HepG2 (cell line): ENCODE results near the gene ITPR1. TPM values are rescaled to one million over a fixed set of nuclear protein-coding genes. Genes with fewer than 3 reads are reported as not detected.

Experiments used
- ATAC-seq: fragments of 200-7000 bp; cut with Tn5 transposase; 3 replicates; pipeline ENCODE4 v1.9.1; 2020; ENCODE audit warnings: mild to moderate bottlenecking, moderate library complexity
- BruUV-seq: library from RNA; stranded (reverse); fragments of 400-500 nt; replicated peaks from 2 replicates; lab custom pipeline; 2021; lab: Mats Ljungman, UMichigan
- CTCF ChIA-PET: fragments of 300-600 bp; formaldehyde crosslinking; extraction: SDS; loops from one replicate; lab custom pipeline; 2021; ENCODE audit warnings: low total read pairs, inconsistent platforms, low intra/inter-chr PET ratio; lab: Yijun Ruan, JAX
- POLR2A ChIA-PET: fragments of 350-600 bp; sonication (Branson Sonifier 250); formaldehyde crosslinking; loops from one replicate; lab custom pipeline; 2020; ENCODE audit warnings: antibody characterized with exemption, inconsistent platforms; lab: Yijun Ruan, JAX
- DNase-seq: peaks from one replicate; pipeline ENCODE4 v3.0.0-alpha.2; 2015; ENCODE audit warnings: low spot score
- FAIRE-seq: peaks from 3 replicates; lab custom pipeline; 2011; peaks lifted over from hg19 to GRCh38; lab: Jason Lieb, UNC
- H2AFZ ChIP-seq: one replicate; pipeline ENCODE4 v1.6.1; 2011; ENCODE audit warnings: low read length, inconsistent platforms
- H3K27ac ChIP-seq: fragments of 300-600 bp; 3 replicates; pipeline ENCODE4 v1.8.0; 2011; ENCODE audit warnings: mixed run types, mild to moderate bottlenecking, mixed read lengths, low read length, inconsistent platforms; ENCODE audit not compliant: insufficient read depth; ENCODE audit errors: extremely low read length
- H3K27me3 ChIP-seq, 2 experiments: fragments of 200-600 bp in 1 of 2; 2 replicates in 1 of 2; 3 replicates in 1 of 2; pipeline versions ENCODE4 v1.6.0 to v1.8.0; 2011; ENCODE audit warnings: low read length in 2 of 2, mild to moderate bottlenecking in 2 of 2, moderate library complexity in 2 of 2, inconsistent platforms in 1 of 2; ENCODE audit not compliant: insufficient read depth in 2 of 2, control insufficient read depth in 1 of 2
- H3K36me3 ChIP-seq, 2 experiments: fragments of 200-600 bp in 1 of 2; replicated peaks in 1 of 2; 2 replicates in 1 of 2; 3 replicates in 1 of 2; pipeline versions ENCODE4 v1.5.1 to v1.8.0; 2011; ENCODE audit warnings: low read length in 2 of 2, inconsistent platforms in 1 of 2; ENCODE audit not compliant: insufficient read depth in 2 of 2, control insufficient read depth in 1 of 2
- H3K4me1 ChIP-seq: 2 replicates; pipeline ENCODE4 v1.5.1; 2012; ENCODE audit warnings: low read length, inconsistent platforms; ENCODE audit not compliant: insufficient read depth
- H3K4me2 ChIP-seq: 2 replicates; pipeline ENCODE4 v1.6.0; 2011; ENCODE audit warnings: low read depth, low read length, inconsistent platforms
- H3K4me3 ChIP-seq, 3 experiments: fragments of 200-600 bp in 1 of 3; sonication (generic), shearing (Covaris generic) in 1 of 3; replicated peaks in 1 of 3; 2 replicates each; pipeline ENCODE4 v1.5.1; 2011 to 2016; ENCODE audit warnings: low read length in 3 of 3, inconsistent platforms in 2 of 3, low read depth in 2 of 3, mild to moderate bottlenecking in 2 of 3, control low read depth in 1 of 3, mixed read lengths in 1 of 3; ENCODE audit not compliant: insufficient read depth in 1 of 3
- H3K79me2 ChIP-seq: one replicate; pipeline ENCODE4 v1.6.1; 2011; ENCODE audit warnings: low read length, inconsistent platforms; ENCODE audit not compliant: insufficient read depth
- H3K9ac ChIP-seq: 2 replicates; pipeline ENCODE4 v1.6.0; 2011; ENCODE audit warnings: mild to moderate bottlenecking, low read depth, low read length, inconsistent platforms; ENCODE audit not compliant: insufficient read depth
- H3K9me3 ChIP-seq: 2 replicates; pipeline ENCODE4 v1.5.1; 2012; ENCODE audit warnings: mild to moderate bottlenecking, low read length
- H4K20me1 ChIP-seq: 2 replicates; pipeline ENCODE4 v1.6.0; 2011; ENCODE audit warnings: inconsistent platforms, mild to moderate bottlenecking, low read length, moderate library complexity; ENCODE audit not compliant: insufficient read depth
- ARID3A ChIP-seq: IDR thresholded peaks from 2 replicates; pipeline ENCODE4 v1.6.1; 2012; ENCODE audit warnings: low read depth, low read length, improper control_type of control experiment
- CC2D1A ChIP-seq: sonication (generic); formaldehyde crosslinking; IDR thresholded peaks from 2 replicates; pipeline ENCODE4 v1.8.1; 2023; ENCODE audit warnings: mild to moderate bottlenecking, missing genetic modification reagents
- FLYWCH1 ChIP-seq: sonication (generic); formaldehyde crosslinking; IDR thresholded peaks from 2 replicates; pipeline ENCODE4 v1.8.1; 2023; ENCODE audit warnings: mild to moderate bottlenecking, missing genetic modification reagents
- GLI4 ChIP-seq: sonication (generic); formaldehyde crosslinking; IDR thresholded peaks from 2 replicates; pipeline ENCODE4 v1.5.1; 2020; ENCODE audit warnings: missing genetic modification reagents, mild to moderate bottlenecking, moderate library complexity, borderline replicate concordance
- GMEB2 ChIP-seq: IDR thresholded peaks from 2 replicates; pipeline ENCODE4 v1.6.1; 2016; ENCODE audit warnings: missing biosample characterization, missing genetic modification reagents, low read depth
- GTF2F1 ChIP-seq: fragments of 150-350 bp; IDR thresholded peaks from 2 replicates; pipeline ENCODE4 v1.6.1; 2014; ENCODE audit warnings: low read length
- MAZ ChIP-seq, 2 experiments: sonication (generic) in 1 of 2; formaldehyde crosslinking in 1 of 2; IDR thresholded peaks; 2 replicates each; pipeline versions ENCODE4 v1.5.0 to v1.6.1; 2012 to 2020; ENCODE audit warnings: low read depth in 2 of 2, mild to moderate bottlenecking in 2 of 2, borderline replicate concordance in 1 of 2, improper control_type of control experiment in 1 of 2, low read length in 1 of 2, missing genetic modification reagents in 1 of 2, moderate library complexity in 1 of 2
- NR2F2 ChIP-seq: IDR thresholded peaks from 2 replicates; pipeline ENCODE4 v1.6.1; 2012; ENCODE audit warnings: low read depth, inconsistent platforms, borderline replicate concordance
- POLR2AphosphoS2 ChIP-seq: IDR thresholded peaks from 2 replicates; pipeline ENCODE4 v1.6.1; 2011; ENCODE audit warnings: low read depth, low read length, improper control_type of control experiment
- REL ChIP-seq: sonication (generic); formaldehyde crosslinking; conservative IDR thresholded peaks from 2 replicates; pipeline ENCODE4 v1.8.0; 2022; ENCODE audit warnings: mild to moderate bottlenecking, missing genetic modification reagents, moderate library complexity
- RXRA ChIP-seq: sonication (generic); formaldehyde crosslinking; IDR thresholded peaks from 2 replicates; pipeline ENCODE4 v1.5.1; 2020; ENCODE audit warnings: missing genetic modification reagents
- SYNCRIP ChIP-seq: fragments of 200-400 bp; formaldehyde crosslinking; IDR thresholded peaks from 2 replicates; pipeline ENCODE4 v1.6.1; 2018; ENCODE audit warnings: mild to moderate bottlenecking, low read depth, low read length; ENCODE audit not compliant: insufficient read depth
- TEAD3 ChIP-seq: optimal IDR thresholded peaks from 2 replicates; pipeline ENCODE3; 2016; ENCODE audit warnings: borderline replicate concordance
- ZMYM2 ChIP-seq: sonication (generic); formaldehyde crosslinking; IDR thresholded peaks from 2 replicates; pipeline ENCODE4 v1.8.0; 2022; ENCODE audit warnings: mild to moderate bottlenecking, missing genetic modification reagents
- ZNF124 ChIP-seq: sonication (generic); formaldehyde crosslinking; IDR thresholded peaks from 2 replicates; pipeline ENCODE4 v1.4.0; 2020; ENCODE audit warnings: missing genetic modification reagents
- ZNF343 ChIP-seq: sonication (generic); formaldehyde crosslinking; IDR thresholded peaks from 2 replicates; pipeline ENCODE4 v1.4.0; 2020; ENCODE audit warnings: mild to moderate bottlenecking, missing genetic modification reagents
- ZNF547 ChIP-seq: sonication (generic); formaldehyde crosslinking; IDR thresholded peaks from 2 replicates; pipeline ENCODE4 v1.5.1; 2020; ENCODE audit warnings: mild to moderate bottlenecking, missing genetic modification reagents
- ZNF737 ChIP-seq: sonication (generic); formaldehyde crosslinking; IDR thresholded peaks from 2 replicates; pipeline ENCODE4 v1.5.0; 2020; ENCODE audit warnings: missing genetic modification reagents, mild to moderate bottlenecking, borderline replicate concordance
- WGBS: methylation state at CpG from one replicate; pipeline ENCODE4 v1.1.6; 2017; ENCODE audit warnings: low lambda C conversion rate; 5-methylcytosine and 5-hydroxymethylcytosine counted together
- in situ Hi-C: cut with HindIII; loops from 2 replicates; pipeline ENCODE4 v1.10.0; 2017; ENCODE audit warnings: low pct_unique_long_range_greater_than_20kb; ENCODE audit not compliant: extremely low pct_ligation_motif_present
- intact Hi-C: fragments of 100-400 bp; cut with micrococcal nuclease; formaldehyde crosslinking; loops from one replicate; pipeline ENCODE4 v1.10.0; 2022; ENCODE audit not compliant: unreplicated experiment
- polyA plus RNA-seq, 8 experiments: library from polyadenylated mRNA; depleted of rRNA in 3 of 8; stranded (reverse) in 7 of 8; unstranded in 1 of 8; fragments of >200 nt; fragmentation: Illumina TruSeq in 4 of 8; extraction: Trizol in 4 of 8; gene quantifications; 2 replicates each; pipeline versions ENCODE4 v1.2.1 to v1.2.3, GENCODE V29; 2011 to 2016; ENCODE audit warnings: low read depth in 4 of 8, missing spikeins in 1 of 8, mixed read lengths in 1 of 8; ENCODE audit not compliant: insufficient read depth in 1 of 8
- total RNA-seq, 5 experiments: library from RNA; depleted of rRNA; stranded (reverse); fragments of >200 nt; fragmentation: Illumina TruSeq; extraction: Trizol; gene quantifications; 2 replicates each; pipeline ENCODE4 v1.2.3, GENCODE V29; 2016; ENCODE audit warnings: low read depth in 1 of 5
- TF ChIP-seq, protein P1 (sequence below): sonication (generic); formaldehyde crosslinking; IDR thresholded peaks from 2 replicates; pipeline ENCODE4 v1.4.0; 2020; ENCODE audit warnings: missing genetic modification reagents, borderline replicate concordance
- TF ChIP-seq, protein P2 (sequence below): sonication (generic); formaldehyde crosslinking; IDR thresholded peaks from 2 replicates; pipeline ENCODE4 v1.8.1; 2023; ENCODE audit warnings: missing genetic modification reagents, inconsistent platforms, borderline replicate concordance

The ITPR1 gene
- total and polyA plus RNA-seq, 2 of the 13 experiments (the other 11 are each of a cell fraction or from before 2014, with no cell fraction given), result 10.0 to 11.4 TPM

GRCh38 chr3:4664412-4664811 is 171.3 kb downstream of the ITPR1 start:
- H4K20me1 ChIP-seq, result no peaks in the 10 kb centered on the region
- H3K4me3 ChIP-seq, result no peak overlapping the region
- BruUV-seq, result no TSS peak
- intact Hi-C loops, result no loop called here
- no peak overlapping the region for H3K27ac ChIP-seq
- ChIA-PET POLR2A (no interaction called here), CTCF (no interaction called here)
- H3K79me2 ChIP-seq, result no peaks in the 10 kb centered on the region
- no peak overlapping the region for H2AFZ ChIP-seq
- H3K36me3 ChIP-seq, result peaks cover 3 to 20% of the 10 kb centered on the region in 2 experiments; a peak in 3 of 5 replicates
- no peaks in the 10 kb centered on the region for H3K9me3 ChIP-seq
- H3K4me2 ChIP-seq, result no peak overlapping the region
- WGBS, result 86% methylated on average over 2 of the region's 2 CpGs
- in situ Hi-C loops, result no loop called here
- FAIRE-seq (no peak), ATAC-seq (no peak), DNase-seq (no peak)
- H3K27me3 ChIP-seq, result no peaks in the 10 kb centered on the region
- TF ChIP-seq ARID3A, result no peak
- no peak for TF ChIP-seq CC2D1A (CRISPR knock-in tag)
- TF ChIP-seq FLYWCH1, result no peak
- TF ChIP-seq ZNF737 (CRISPR knock-in tag), result no peak
- TF ChIP-seq GMEB2 (CRISPR knock-in tag), result no peak
- TF ChIP-seq, protein P1, sequence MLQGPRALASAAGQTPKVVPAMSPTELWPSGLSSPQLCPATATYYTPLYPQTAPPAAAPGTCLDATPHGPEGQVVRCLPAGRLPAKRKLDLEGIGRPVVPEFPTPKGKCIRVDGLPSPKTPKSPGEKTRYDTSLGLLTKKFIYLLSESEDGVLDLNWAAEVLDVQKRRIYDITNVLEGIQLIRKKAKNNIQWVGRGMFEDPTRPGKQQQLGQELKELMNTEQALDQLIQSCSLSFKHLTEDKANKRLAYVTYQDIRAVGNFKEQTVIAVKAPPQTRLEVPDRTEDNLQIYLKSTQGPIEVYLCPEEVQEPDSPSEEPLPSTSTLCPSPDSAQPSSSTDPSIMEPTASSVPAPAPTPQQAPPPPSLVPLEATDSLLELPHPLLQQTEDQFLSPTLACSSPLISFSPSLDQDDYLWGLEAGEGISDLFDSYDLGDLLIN (CRISPR knock-in tag), result no peak
- TF ChIP-seq, protein P2, sequence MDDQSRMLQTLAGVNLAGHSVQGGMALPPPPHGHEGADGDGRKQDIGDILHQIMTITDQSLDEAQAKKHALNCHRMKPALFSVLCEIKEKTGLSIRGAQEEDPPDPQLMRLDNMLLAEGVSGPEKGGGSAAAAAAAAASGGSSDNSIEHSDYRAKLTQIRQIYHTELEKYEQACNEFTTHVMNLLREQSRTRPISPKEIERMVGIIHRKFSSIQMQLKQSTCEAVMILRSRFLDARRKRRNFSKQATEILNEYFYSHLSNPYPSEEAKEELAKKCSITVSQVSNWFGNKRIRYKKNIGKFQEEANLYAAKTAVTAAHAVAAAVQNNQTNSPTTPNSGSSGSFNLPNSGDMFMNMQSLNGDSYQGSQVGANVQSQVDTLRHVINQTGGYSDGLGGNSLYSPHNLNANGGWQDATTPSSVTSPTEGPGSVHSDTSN (CRISPR knock-in tag), result no peak
- no peak for TF ChIP-seq ZNF343
- no peak for TF ChIP-seq ZNF547
- TF ChIP-seq ZMYM2 (CRISPR knock-in tag), result no peak
- no peak for TF ChIP-seq SYNCRIP
- no peak for TF ChIP-seq RXRA (CRISPR knock-in tag)
- TF ChIP-seq POLR2AphosphoS2, result no peak
- no peak for TF ChIP-seq REL (CRISPR knock-in tag)
- TF ChIP-seq ZNF124 (CRISPR knock-in tag), result no peak
- no peak for TF ChIP-seq GLI4 (CRISPR knock-in tag)
- TF ChIP-seq GTF2F1, result no peak
- TF ChIP-seq NR2F2, result no peak
- TF ChIP-seq TEAD3 (CRISPR knock-in tag), result no peak
- TF ChIP-seq MAZ (IDR thresholded peaks at IDR 0.05; ENCODE audit: borderline replicate concordance, low read depth, low read length), result no peak
- TF ChIP-seq MAZ (CRISPR knock-in tag; IDR thresholded peaks at IDR 0.05; ENCODE audit: low read depth), result no peak
- no peak overlapping the region for H3K9ac ChIP-seq
- H3K4me1 ChIP-seq, result no peaks in the 10 kb centered on the region
